HG03520 (cell line): ENCODE data around the gene PIWIL4.
"Not testable (repeated sequence)": the region's sequence is repeated elsewhere in the genome, so short reads cannot be mapped to it uniquely, and the experiment has no call there.

Source experiments
- ATAC-seq: cut with Tn5 transposase; IDR thresholded peaks from one replicate; pipeline ENCODE4 v1.9.1; 2021; ENCODE audit warnings: mild to moderate bottlenecking, moderate library complexity; ENCODE audit not compliant: unreplicated experiment

The PIWIL4 gene

GRCh38 chr11:94635072-94635471, 67.9 kb downstream of the PIWIL4 start:
- ATAC-seq: no peak

GRCh38 chr11:94636388-94636949, 69.3 kb downstream of the PIWIL4 start:
- ATAC-seq: no peak

GRCh38 chr11:94638301-94638901, 71.2 kb downstream of the PIWIL4 start:
- ATAC-seq: no peak

GRCh38 chr11:94638902-94639373, 71.8 kb downstream of the PIWIL4 start:
- no peak for ATAC-seq

DNA sequence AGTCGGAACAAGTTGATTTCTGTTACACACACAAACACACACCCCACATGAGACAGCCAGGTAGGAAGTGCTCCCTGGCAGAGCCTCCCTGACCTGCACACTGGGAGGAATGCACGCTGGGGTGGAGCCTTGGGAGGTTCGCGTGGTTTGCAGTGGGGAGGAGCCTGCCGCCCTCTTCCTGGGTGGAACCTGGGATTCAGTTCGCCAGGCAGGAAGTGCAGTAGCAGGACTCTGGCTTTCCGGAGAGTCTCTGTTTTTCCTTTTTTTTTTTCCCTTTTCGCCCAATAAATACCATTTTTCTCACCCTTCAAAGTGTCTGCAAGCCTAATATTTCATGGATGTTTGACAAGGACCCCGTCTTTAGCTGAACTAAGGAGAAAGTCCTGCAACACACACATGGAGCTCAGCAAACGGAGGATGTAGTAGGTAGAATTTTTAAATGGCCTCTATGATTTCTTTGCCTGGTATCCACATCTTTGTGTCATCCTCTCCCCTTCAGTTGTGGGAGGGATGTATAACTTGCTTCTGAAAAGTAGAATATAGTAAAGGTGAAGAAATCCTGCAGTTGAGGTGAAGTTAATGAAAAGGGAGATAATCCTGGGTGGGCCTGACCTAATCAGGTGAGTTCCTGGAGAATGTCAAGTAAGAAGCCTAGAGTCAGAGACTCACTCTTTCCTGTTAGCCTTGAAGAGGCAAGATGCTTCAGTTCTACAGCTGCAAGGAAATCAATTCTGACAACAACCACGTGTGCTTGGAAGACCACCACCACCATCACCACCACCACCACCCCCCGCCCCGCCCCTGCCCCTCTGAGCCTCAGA, 72.9 kb downstream of the PIWIL4 start:
- ATAC-seq: no peak

DNA sequence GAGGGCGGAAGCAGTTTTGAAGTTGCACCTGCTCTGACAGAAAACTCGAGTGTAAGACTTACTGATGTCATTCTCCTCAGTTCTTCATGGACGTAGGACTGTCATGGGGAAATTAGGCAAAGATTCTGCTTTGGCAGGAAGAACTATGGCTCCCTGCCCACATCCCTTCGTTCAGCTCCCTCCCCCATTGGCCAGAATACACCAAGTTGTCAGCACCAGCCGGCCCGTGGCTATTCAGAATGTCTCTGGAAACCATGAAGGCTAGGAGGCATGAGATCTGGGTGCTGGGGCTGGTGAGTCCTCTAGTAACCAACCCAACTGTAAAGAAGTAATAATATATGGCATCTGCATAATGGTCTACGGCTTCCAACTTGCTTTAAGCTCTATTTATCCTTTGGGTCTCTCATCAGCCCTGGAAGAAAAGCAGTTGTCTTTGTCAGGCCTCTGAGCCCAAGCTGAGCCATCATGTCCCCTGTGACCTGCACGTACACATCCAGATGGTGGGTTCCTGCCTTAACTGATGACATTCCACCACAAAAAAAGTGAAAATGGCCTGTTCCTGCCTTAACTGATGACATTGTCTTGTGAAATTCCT, 74.1 kb downstream of the PIWIL4 start:
- no peak for ATAC-seq

DNA sequence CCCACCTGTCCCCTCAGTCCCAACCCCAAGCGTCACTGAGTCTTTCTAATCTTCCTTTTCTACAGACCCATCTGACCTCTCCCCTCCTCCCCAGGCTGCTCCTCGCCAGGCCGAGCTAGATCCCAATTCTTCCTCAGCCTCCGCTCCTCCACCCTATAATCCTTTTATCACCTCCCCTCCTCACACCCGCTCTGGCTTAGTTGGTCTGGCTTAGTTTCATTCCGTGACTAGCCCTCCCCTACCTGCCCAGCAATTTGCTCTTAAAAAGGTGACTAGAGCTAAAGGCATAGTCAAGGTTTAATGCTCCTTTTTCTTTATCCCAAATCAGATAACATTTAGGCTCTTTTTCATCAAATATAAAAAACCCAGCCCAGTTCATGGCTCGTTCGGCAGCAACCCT, 76.0 kb downstream of the PIWIL4 start:
- ATAC-seq: not testable (repeated sequence)

- no peak for ATAC-seq
These were observed 80.8 kb downstream of the PIWIL4 start for GRCh38 chr11:94647926-94648325.

DNA sequence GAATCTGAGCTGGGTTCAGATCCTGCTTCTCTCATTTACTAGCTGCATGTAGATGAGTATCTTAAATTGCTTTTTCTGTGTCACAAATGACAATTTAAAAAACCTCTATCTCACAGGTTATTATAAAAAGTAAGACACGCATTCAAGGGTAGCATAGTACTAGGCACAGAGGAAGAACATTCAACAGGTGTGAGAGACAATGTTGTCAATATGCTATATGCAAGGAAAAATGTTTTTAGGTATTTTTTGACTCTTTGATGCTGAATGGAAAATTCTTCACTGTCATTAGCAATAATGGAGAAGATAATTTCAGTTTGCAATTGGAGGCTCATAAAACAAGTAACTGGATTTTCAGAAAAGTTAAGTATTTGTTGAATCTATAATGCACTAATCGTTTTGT, 81.6 kb downstream of the PIWIL4 start:
- no peak for ATAC-seq

DNA sequence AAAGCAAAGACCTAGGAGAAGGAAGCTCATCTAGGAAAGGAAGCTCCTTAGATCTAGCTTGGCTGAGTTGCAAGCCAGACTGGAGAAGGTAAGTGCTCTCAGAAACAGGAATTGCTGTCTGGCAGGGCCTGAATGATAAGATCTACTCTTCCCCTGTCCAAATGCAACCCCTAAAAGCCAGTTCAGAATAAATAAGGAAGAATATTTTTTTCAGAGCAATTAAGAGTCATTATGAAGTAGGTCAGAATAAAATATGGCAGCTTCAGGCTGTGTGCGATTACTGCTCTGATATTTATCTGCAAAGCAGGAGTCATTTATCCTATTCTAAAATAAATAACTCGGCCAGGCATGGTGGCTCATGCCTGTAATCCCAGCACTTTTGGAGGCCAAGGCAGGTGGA, 82.1 kb downstream of the PIWIL4 start:
- no peak for ATAC-seq

DNA sequence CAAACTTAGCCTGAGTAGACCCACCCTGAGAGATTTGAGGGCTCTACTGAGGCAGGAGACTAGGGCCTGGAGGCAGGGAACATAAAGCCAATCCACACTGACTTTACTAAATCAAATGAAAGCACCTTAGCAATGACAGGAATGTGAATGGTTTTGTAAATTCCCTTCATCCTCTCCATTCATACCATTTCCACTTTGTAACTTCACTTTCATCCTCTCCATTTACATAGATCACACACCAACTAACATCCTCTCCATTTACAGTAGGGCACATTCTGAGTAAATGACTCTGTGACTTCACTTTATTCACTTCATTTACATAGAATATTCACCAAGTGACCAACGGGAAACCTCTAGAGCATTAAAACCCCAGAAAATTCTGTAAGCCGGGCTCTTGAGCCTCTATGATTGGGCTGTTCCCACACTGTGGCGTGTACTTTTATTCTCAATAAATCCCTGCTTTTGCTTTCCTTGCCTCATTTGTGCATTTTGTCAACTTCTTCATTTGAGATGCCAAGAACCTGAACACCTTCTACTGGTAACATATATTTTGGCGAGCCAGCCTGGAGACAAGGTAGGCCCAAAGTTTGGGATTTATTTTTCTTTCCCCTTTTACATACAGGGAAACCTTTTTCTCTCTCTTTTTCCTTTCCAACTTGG, 82.9 kb downstream of the PIWIL4 start:
- no peak for ATAC-seq

- ATAC-seq: no peak
These were observed 83.6 kb downstream of the PIWIL4 start for GRCh38 chr11:94650756-94651155.

DNA sequence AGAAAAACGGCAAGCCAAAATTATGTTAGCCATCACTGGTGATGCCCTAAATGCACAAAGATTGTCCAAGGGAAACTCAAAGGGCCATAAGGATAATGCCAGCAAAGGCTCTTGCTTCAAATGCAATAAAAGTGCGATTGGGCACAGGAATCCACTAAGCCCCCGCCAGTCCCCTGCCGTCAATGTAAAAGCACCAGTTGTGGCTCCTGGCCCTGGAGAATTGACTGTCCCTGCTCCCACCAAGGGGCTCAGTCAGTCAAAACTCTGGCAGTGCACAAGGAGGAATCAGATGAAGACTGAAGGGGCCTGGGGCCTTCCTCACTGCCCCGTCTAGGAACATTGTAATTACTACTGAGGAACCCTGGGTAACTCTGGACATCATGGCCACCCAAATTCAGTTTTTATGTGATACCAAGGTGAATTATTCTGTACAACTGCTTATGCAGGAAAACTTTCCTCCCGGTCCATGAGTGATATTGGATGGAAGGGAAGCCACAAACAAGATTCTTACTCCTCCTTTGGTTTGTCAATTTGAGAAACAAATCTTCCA, 85.6 kb downstream of the PIWIL4 start:
- no peak for ATAC-seq

DNA sequence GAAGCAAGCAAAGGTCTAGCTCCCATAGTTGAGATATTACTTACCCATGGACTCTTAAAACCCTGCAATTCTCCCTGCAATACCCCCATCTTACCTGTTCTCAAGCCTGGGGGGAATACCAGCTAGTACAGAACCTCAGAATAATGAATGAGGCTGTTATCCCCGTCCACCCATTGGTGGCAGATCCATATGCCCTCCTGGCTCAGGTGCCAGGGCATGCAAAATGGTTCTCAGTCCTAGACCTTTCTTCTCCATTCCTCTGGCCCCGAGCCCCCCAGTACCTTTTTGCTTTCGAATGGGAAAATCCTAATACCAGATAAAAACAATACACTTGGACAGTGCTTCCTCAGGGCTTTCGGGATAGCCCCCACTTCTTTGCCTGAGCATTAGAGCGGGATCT, 86.4 kb downstream of the PIWIL4 start:
- no peak for ATAC-seq

GRCh38 chr11:94654201-94654600, 87.0 kb downstream of the PIWIL4 start:
- ATAC-seq: no peak

- ATAC-seq: no peak
These were observed 88.1 kb downstream of the PIWIL4 start for GRCh38 chr11:94655291-94655690.

DNA sequence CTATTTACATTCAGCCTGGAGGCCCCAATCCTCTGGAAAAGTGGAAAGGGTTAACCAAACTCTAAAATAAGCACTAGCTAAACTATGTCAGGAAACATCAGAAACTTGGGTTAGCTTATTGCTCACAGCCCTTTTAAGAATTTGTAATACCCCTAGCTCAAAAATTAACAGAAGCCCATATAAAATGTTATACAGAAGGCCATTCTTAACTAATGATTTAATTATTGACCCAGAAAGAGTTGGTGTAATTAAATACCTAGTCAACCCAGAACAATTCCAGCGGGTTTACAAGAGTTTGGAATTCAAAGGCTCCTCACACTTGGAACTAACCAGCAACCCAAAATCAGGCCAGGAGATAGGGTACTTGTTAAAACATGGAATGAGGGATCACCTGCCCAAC, 88.8 kb downstream of the PIWIL4 start:
- no peak for ATAC-seq

GRCh38 chr11:94656968-94657367, 89.8 kb downstream of the PIWIL4 start:
- ATAC-seq: no peak

- ATAC-seq: no peak
These were observed 90.5 kb downstream of the PIWIL4 start for GRCh38 chr11:94657629-94658028.

GRCh38 chr11:94658386-94658785, 91.2 kb downstream of the PIWIL4 start:
- ATAC-seq: no peak

- ATAC-seq: no peak
These were observed 91.7 kb downstream of the PIWIL4 start for GRCh38 chr11:94658888-94659287.
